Prostate gland (tissue), 2 donors: ENCODE data around the gene PHKB. TPM values are rescaled to one million over a fixed set of nuclear protein-coding genes. Genes with fewer than 3 reads are reported as not detected.

ENCODE experiments used
- DNase-seq: peaks from one replicate; pipeline ENCODE4 v3.0.0-alpha.2; 2019; ENCODE audit warnings: low spot score
- H3K27ac ChIP-seq, 2 donors: fragments of 200-600 bp; sonication (generic); 2 replicates each; pipeline ENCODE4 v1.5.1; 2017 to 2019
- H3K27me3 ChIP-seq: fragments of 200-600 bp; sonication (generic); replicated peaks from 2 replicates; pipeline ENCODE4 v1.5.1; 2019; ENCODE audit not compliant: insufficient read depth
- H3K36me3 ChIP-seq, 2 donors: fragments of 200-600 bp; sonication (generic); 1 replicate in 1 of 2; 2 replicates in 1 of 2; pipeline versions ENCODE4 v1.5.1 to v1.8.1; 2017 to 2019
- H3K4me1 ChIP-seq: fragments of 200-600 bp; sonication (generic); replicated peaks from 2 replicates; pipeline ENCODE4 v1.5.1; 2019
- H3K4me3 ChIP-seq, 2 donors: fragments of 200-600 bp; sonication (generic); 2 replicates each; pipeline ENCODE4 v1.5.1; 2017 to 2019
- H3K9me3 ChIP-seq: fragments of 200-600 bp; sonication (generic); 2 replicates; pipeline ENCODE4 v1.5.1; 2017
- POLR2A ChIP-seq: fragments of 450-650 bp; IDR thresholded peaks from one replicate; pipeline ENCODE4 v1.6.1; 2016; ENCODE audit warnings: antibody characterized with exemption, mild to moderate bottlenecking
- POLR2AphosphoS5 ChIP-seq: sonication (generic); formaldehyde crosslinking; IDR thresholded peaks from one replicate; pipeline ENCODE4 v1.6.1; 2017; ENCODE audit warnings: antibody characterized with exemption
- WGBS: methylation state at CpG from one replicate; pipeline ENCODE4 v1.1.5; 2018; 5-methylcytosine and 5-hydroxymethylcytosine counted together
- intact Hi-C: fragments of 100-400 bp; cut with DNase I; formaldehyde crosslinking; loops from one replicate; pipeline ENCODE4 v1.14.2; 2022
- total RNA-seq, 2 donors: library from RNA; depleted of rRNA; stranded (reverse); fragments of >200 nt; gene quantifications; one replicate each; pipeline ENCODE4 v1.1.0, GENCODE V29; 2016
- TF ChIP-seq, protein P1 (sequence below), 4 experiments: fragments of 200-600 bp in 2 of 4; fragments of 450-650 bp in 2 of 4; sonication (generic) in 2 of 4; IDR thresholded peaks; 1 replicate in 3 of 4; 2 replicates in 1 of 4; pipeline ENCODE4 v1.5.1; 2016 to 2019; ENCODE audit warnings: antibody characterized with exemption in 4 of 4, mild to moderate bottlenecking in 2 of 4, moderate library complexity in 2 of 4

The PHKB gene
- total RNA-seq, 2 donors from 2014 or later = 70.1 to 93.7 TPM

DNA sequence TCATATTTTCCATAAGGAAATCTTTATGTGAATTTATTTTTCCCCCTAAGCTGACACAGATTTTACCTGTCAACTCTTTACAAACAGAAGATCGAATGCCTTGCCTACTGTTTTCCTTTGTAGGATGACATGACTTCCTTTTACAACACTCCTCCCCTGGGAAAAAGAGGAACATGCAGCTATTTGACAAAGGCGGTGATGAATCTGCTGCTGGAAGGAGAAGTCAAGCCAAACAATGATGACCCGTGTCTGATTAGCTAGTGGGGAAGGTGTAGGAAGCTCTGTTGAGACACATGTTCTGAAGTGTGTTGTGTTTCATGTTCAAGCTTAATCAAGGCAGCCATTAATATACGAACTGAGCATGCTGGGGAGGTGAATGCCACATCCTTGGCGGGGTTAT, 238.0 kb downstream of the PHKB start:
- no peaks in the 10 kb centered on the region for H3K27me3 ChIP-seq
- no peaks in the 10 kb centered on the region for H3K36me3 ChIP-seq
- no peak overlapping the region for H3K4me3 ChIP-seq
- WGBS = 84% methylated on average over 5 of the region's 5 CpGs
- no peak overlapping the region for H3K27ac ChIP-seq
- intact Hi-C loops = no loop called here
- no peaks in the 10 kb centered on the region for H3K4me1 ChIP-seq
- no peaks in the 10 kb centered on the region for H3K9me3 ChIP-seq
- TF ChIP-seq POLR2A = no peak
- TF ChIP-seq, protein P1, sequence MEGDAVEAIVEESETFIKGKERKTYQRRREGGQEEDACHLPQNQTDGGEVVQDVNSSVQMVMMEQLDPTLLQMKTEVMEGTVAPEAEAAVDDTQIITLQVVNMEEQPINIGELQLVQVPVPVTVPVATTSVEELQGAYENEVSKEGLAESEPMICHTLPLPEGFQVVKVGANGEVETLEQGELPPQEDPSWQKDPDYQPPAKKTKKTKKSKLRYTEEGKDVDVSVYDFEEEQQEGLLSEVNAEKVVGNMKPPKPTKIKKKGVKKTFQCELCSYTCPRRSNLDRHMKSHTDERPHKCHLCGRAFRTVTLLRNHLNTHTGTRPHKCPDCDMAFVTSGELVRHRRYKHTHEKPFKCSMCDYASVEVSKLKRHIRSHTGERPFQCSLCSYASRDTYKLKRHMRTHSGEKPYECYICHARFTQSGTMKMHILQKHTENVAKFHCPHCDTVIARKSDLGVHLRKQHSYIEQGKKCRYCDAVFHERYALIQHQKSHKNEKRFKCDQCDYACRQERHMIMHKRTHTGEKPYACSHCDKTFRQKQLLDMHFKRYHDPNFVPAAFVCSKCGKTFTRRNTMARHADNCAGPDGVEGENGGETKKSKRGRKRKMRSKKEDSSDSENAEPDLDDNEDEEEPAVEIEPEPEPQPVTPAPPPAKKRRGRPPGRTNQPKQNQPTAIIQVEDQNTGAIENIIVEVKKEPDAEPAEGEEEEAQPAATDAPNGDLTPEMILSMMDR (IDR thresholded peaks at IDR 0.05) = no peak
- TF ChIP-seq POLR2AphosphoS5 = no peak
- DNase-seq = no peak

DNA sequence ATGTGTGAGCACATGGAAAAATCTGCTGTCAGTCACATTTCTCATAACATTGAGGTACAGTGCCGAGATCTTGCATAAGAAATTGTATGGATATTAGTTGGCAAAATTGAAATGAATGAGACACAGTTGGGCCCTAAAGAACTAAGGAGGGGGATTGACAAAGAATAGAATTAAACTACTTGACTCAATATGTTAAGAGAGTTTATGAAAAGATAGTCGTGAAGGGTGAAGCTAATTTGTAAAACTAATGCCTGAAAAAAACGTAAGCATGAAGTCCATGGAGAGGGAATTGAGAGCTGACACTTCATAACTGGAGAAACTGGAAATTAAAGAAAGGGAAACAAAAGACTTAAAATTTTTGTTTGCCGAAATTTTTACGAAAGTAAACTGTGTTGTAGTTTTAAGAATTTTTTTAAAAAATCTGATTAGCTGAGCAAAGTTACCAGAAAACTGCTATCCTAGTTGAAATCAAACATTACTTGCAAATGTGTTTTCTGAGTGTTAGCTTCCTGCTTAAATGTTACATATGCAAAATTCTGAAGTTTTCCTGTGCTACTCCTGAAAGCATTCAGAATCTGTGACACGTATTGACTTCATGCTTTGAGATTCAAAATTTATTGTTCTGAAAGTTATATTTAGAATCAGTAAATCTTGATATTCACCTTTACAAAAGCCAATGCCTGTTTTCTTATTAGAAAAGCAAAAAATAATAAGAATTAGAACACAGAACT, 239.9 kb downstream of the PHKB start:
- Histone ChIP-seq H3K27ac (no peak overlapping the region), H3K9me3 (no peaks in the 10 kb centered on the region), H3K4me1 (no peaks in the 10 kb centered on the region), H3K4me3 (no peak overlapping the region), H3K36me3 (no peaks in the 10 kb centered on the region), H3K27me3 (no peaks in the 10 kb centered on the region)
- WGBS = 75% methylated on average over 6 of the region's 6 CpGs
- no peak for DNase-seq
- intact Hi-C loops = no loop called here
- TF ChIP-seq, protein P1 (IDR thresholded peaks at IDR 0.05) = no peak
- TF ChIP-seq POLR2AphosphoS5 (no peak), POLR2A (no peak)

DNA sequence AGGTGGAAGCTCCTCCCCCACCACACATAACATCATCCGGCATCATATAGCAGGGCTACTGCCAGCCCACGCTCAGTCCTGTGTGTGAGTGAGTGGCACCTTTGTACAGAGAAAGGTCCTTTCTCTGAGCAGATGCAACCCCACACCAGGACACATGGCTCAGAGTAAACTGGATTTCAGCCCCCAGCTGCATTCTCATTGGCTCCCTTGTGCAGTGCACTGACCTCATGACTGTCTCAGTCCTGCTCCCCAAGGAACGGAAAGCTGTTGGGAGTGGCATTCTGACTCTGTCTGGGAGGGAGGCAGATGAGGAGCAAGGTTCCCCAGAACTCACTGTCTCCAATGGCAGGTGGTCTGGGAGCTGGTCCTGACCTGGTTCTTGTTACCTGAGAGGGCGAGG, 244.1 kb downstream of the PHKB start:
- WGBS = 71% methylated on average over 4 of the region's 4 CpGs
- H3K36me3 ChIP-seq = no peaks in the 10 kb centered on the region

DNA sequence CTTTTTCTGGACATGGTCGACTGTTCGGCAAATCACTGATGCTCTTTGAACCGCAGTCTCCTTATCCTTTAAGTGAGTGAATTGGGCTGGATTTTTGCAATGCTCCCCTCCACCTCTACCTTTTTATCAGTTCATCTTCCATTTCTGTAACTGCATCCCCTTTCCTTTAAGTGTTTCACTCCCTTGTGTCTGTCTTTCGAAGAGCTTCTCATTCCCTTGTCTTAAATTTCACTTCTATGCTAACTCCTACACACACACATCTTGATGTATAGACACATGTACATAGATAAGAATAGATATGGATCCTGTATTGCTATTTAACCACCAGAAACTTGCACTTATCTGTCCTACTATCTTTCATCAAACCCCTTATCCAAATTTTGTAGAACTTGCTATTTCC, 250.7 kb downstream of the PHKB start:
- no peaks in the 10 kb centered on the region for H3K36me3 ChIP-seq
- no peak for DNase-seq
- TF ChIP-seq, protein P1 (IDR thresholded peaks at IDR 0.05) = no peak
- TF ChIP-seq POLR2AphosphoS5 = no peak
- TF ChIP-seq POLR2A = no peak
- no peak overlapping the region for H3K4me3 ChIP-seq
- 84% methylated on average over 4 of the region's 4 CpGs for WGBS
- H3K27me3 ChIP-seq = no peaks in the 10 kb centered on the region
- intact Hi-C loops = no loop called here
- H3K9me3 ChIP-seq = no peaks in the 10 kb centered on the region
- H3K27ac ChIP-seq = no peak overlapping the region
- no peaks in the 10 kb centered on the region for H3K4me1 ChIP-seq

More for the DNA sequence above, 244.1 kb downstream of the PHKB start:
- Histone ChIP-seq H3K27me3 (no peaks in the 10 kb centered on the region), H3K9me3 (no peaks in the 10 kb centered on the region), H3K4me3 (no peak overlapping the region), H3K27ac (no peak overlapping the region), H3K4me1 (no peaks in the 10 kb centered on the region)
- TF ChIP-seq POLR2A (no peak), POLR2AphosphoS5 (no peak)
- TF ChIP-seq, protein P1 (IDR thresholded peaks at IDR 0.05) = no peak
- DNase-seq = no peak
- intact Hi-C loops = no loop called here
